GM21526 (cell line): Measurements from ENCODE around the gene MAN2A1.

Source experiments
- ATAC-seq: cut with Tn5 transposase; IDR thresholded peaks from one replicate; pipeline ENCODE4 v1.9.1; 2021; ENCODE audit warnings: moderate library complexity; ENCODE audit not compliant: unreplicated experiment, low FRiP score

Gene MAN2A1

GRCh38 chr5:109689740-109690241 lies at the start of gene MAN2A1:
Gene MAN2A1 (plus strand): TSS chr5:109689927. CDS start chr5:109690418, 491 bp downstream.
- ATAC-seq: peak; percentile 54

GRCh38 chr5:109640976-109641375 lies 48.8 kb upstream of the MAN2A1 start:
- no peak for ATAC-seq

- no peak for ATAC-seq
Measured at GRCh38 chr5:109643791-109644350, 45.9 kb upstream of the MAN2A1 start.

- no peak for ATAC-seq
Measured at GRCh38 chr5:109644829-109645228, 44.9 kb upstream of the MAN2A1 start.

- no peak for ATAC-seq
Measured at GRCh38 chr5:109645707-109646192, 44.0 kb upstream of the MAN2A1 start.

GRCh38 chr5:109649318-109649717 lies 40.4 kb upstream of the MAN2A1 start:
- ATAC-seq: no peak

- no peak for ATAC-seq
Measured at GRCh38 chr5:109650493-109650892, 39.2 kb upstream of the MAN2A1 start.

GRCh38 chr5:109652096-109652495 lies 37.6 kb upstream of the MAN2A1 start:
- ATAC-seq: no peak

GRCh38 chr5:109653042-109653441 lies 36.7 kb upstream of the MAN2A1 start:
- no peak for ATAC-seq

- no peak for ATAC-seq
Measured at GRCh38 chr5:109653561-109654239, 36.0 kb upstream of the MAN2A1 start.

- ATAC-seq: no peak
Measured at GRCh38 chr5:109654455-109654854, 35.3 kb upstream of the MAN2A1 start.

- no peak for ATAC-seq
Measured at GRCh38 chr5:109655841-109656240, 33.9 kb upstream of the MAN2A1 start.

GRCh38 chr5:109656829-109657228 lies 32.9 kb upstream of the MAN2A1 start:
- ATAC-seq: no peak

GRCh38 chr5:109659901-109660300 lies 29.8 kb upstream of the MAN2A1 start:
- no peak for ATAC-seq

- ATAC-seq: no peak
Measured at GRCh38 chr5:109660301-109660700, 29.4 kb upstream of the MAN2A1 start.

- no peak for ATAC-seq
Measured at GRCh38 chr5:109668237-109668636, 21.5 kb upstream of the MAN2A1 start.

- ATAC-seq: peak; percentile 63
Measured at GRCh38 chr5:109668668-109669422, 20.9 kb upstream of the MAN2A1 start.

- no peak for ATAC-seq
Measured at GRCh38 chr5:109669991-109670706, 19.6 kb upstream of the MAN2A1 start.

GRCh38 chr5:109671136-109671535 lies 18.6 kb upstream of the MAN2A1 start:
- ATAC-seq: no peak

GRCh38 chr5:109674596-109674995 lies 15.1 kb upstream of the MAN2A1 start:
- ATAC-seq: no peak

- ATAC-seq: no peak
Measured at GRCh38 chr5:109676920-109677319, 12.8 kb upstream of the MAN2A1 start.
